CD4-positive, alpha-beta T cell treated with Interleukin-4 for 4 hours (primary cell): ENCODE data around the gene HMCES.

Source experiments
- DNase-seq: peaks from one replicate; pipeline ENCODE4 v3.0.0-alpha.2; 2020

The HMCES gene

DNA sequence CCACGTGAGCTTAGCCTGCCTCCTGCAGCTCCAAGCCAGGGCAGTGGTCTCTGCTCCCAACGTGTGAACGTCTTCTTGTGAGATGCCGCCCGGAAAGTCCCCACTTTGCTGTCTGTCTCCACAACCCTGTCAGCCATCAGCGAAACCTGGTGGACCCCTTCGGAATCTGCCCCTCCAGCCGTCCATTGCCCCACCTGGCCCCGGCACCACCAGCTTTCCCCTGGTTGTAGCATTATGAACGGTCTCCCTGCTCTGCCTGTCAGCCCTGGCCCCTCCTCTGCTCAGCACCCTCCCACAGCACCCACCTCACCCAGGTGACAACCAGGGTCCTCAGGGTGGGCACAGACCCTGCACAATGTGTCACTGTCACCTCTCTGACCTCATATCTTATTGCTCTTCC is 71.1 kb downstream of the HMCES start:
- no peak for DNase-seq

DNA sequence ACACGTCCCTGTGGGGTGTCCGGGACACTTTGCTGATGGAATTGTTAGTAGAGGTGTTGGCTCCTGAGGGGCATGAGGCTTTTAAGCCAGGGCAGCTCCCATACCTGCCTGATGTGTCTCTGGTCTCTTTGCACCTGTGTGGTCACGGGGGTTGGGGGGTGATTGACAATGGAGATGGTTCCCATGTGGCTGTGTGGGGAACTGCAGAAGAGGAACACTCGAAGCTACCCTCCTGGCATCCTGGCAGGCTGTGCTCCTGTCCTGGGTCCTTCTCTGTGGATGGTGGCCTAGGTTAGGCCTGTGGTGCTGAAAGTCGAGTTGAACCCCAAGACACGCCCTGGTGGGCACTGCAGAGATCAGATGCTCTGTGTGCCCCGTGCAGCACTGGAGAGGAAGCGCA is 73.4 kb downstream of the HMCES start:
- no peak for DNase-seq

DNA sequence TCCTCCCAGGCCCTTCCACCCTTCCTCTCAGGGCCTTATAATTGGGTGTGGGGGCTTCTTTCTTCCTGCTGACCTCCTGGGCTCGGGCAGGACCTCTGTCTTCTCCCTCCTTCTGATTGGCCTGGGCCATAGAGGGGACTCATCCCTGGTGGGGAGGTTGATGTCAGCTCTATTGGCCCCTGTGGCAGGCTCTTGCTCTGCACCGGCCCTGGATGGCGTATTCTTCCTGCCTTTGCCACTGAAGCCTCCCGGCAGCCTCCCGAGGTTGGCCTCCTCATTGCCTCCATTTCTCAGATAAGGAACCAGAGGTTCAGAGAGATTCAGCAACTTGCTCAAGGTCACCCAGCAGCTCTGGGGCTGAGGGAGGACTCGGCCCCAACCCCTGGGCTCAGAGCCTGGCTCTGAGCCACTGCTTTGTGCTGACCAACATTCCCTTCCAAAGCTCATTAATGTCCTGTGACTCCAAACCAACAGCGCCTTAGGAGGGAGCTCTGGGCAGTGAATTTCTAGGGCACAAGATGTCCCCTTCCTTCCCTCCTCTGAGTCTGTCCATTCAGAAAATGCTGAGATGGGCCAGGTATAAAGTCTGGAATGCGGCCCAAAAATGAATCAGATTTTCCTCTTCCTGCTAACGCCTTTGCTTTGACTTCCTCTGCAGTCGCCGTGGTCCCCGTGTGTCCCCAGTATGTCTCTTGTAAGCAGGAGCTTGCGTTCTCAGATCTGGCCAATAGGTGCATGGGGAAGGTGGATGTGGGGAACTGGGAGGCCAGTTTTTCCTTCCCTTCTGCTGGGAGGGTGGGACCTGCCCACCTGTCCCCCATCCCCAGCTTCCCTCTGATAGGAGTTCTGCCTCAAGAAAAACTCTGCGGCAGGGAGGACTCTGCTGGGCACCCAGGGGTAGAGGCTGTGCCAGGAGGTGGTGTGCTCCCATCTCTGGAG is 74.2 kb downstream of the HMCES start:
- DNase-seq: no peak

DNA sequence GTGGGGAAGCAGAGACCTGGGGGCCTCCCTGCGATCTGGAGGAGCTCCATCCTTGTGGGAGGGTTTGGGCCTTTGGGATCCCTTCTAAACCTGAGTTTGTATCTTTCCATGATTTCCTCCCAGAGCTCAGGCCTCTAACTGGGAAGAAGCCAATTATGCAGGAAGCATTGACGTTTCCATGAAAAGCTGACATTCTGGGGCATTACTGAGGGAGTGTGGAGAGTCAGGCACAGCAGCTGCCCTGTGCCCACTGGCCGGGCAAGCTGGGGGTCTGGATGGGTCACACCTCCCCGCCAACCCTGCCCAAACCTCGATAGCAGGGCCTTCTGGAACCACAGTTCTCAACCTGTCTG is 74.9 kb downstream of the HMCES start:
- DNase-seq: no peak
